HG02870 (cell line): ENCODE data around the gene STEAP2.

ENCODE experiments used
- ATAC-seq: cut with Tn5 transposase; IDR thresholded peaks from one replicate; pipeline ENCODE4 v1.9.1; 2021; ENCODE audit warnings: mild to moderate bottlenecking, moderate library complexity; ENCODE audit not compliant: unreplicated experiment

Gene STEAP2

DNA sequence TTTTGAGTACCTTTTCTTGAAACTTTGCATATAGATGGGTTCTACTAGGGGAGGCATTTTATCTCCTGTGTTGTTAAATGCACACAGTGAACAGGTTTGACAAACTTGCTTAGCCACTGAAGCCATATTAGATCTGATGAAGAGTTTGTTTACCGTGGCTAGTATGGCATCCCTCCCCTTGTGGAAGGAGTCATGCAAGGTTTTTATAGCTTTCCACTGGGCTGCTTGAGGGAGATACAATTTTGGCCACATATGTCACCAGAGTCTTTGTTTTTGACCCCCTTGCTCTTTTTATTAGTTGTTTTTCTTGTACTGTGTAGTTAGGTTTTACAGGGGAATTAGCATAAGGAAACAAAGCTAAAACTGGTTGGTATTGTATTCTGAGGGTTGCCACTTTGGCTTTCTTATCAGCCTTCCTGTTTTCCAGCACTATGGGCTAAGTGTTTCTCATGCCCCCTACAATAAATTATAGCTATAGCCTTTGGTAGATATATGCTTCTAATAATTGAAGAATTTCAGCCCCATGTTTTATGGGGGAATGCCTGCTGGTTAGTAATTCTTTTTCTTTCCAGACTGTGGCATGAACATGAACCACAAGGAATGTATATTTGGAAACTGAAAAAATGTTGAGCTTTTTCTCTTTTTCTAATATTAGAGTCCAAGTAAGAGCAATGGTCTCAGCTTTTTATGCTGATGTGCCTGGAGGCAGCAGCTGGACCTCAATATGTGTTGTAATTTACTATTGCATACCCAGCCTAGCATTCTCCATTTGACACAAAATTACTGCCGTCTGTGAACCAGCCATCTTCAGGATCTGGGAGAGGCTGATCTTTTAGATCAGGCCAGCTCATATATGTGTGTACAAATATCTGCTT is 18.4 kb upstream of the STEAP2 start:
- no peak for ATAC-seq

- no peak for ATAC-seq
Observed at GRCh38 chr7:90194911-90195809, 16.4 kb upstream of the STEAP2 start.

DNA sequence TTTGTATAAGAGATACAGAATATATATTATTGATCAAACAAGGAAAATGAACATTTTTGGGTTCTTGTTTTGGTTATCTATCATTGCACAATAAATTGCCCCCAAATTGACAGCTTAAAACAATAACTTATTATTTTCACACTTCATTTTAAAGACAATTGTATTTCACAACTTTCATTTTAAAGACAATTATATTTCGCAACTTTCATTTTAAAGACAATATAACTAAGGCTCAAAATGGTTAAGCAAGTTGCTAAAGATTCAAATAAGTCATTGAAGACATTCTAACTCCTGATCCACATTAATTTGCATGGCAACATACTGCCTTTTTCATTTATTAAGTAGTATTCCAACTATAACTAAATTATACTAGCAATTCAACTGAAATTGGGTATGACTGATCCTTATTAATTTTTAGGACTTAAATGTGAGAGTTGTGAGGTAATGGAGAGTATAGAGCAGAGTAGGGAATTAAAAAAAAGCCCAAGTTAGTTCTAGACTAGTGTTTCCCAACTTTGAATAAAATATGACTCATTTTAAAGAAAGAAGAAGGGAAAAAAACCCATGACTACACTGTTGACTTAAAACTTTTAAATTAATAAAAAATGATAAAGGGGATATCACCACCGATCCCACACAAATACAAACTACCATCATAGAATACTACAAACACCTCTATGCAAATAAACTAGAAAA is 9.9 kb upstream of the STEAP2 start:
- no peak for ATAC-seq

- no peak for ATAC-seq
Observed at GRCh38 chr7:90207956-90208355, 3.6 kb upstream of the STEAP2 start.

DNA sequence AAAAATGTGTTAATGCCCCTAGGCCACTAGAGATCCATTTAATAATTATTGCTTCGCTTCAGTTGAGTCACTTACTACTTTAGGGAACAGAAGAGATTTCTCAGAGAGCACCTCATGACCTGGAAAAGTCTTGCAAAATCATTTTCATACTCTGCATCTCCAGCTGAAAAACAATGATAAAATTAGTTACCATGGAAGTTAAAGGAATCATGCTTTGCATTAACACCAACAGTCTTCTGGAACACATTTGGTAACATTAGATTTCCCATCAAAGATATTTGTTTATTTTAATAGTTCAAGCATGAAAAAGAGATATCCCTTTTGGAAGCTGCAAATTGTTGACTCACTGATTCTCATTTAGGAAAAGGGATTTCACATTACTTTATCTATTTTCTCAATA is 1.8 kb upstream of the STEAP2 start:
- no peak for ATAC-seq

DNA sequence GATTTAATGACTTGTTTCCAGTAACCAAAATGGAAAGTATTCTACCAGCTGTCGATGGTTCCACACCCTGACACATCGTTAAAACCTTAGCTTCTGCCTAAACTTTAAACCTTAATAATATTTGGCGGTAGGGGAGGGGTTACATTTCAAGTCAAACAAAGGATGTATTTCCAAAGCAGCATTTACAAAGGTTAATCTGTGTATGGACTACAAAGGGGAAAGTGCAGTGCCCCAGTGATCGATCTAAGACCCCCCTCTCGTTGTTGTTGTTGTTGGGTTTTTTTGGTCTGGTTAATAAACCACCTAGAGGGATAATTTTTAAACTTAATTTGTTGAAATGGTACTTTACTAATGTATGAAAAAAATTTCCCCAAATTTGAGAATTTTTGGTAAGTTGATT is 1.1 kb upstream of the STEAP2 start:
- no peak for ATAC-seq

GRCh38 chr7:90210981-90211380 is 559 bp upstream of the STEAP2 start:
- no peak for ATAC-seq

- ATAC-seq, result no peak
Observed at GRCh38 chr7:90212149-90212495, 582 bp downstream of the STEAP2 start.

DNA sequence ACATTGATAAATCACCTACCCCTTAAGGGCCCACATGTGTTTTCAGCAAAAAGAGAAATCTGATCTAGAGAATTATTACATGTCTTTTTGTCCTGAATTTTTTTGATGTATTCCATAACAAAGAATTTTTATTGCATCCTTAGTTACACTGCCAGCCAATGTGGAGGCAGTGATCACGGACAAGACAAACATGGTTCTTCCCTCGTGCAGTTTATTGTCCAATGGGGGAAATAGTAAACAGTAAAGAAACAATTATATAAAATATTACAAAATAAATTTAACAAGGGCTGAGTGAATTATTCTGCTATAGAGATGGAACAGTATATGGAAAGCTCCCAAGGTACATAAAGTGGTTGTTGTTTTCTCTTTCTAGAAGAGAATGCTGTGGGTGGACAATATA is 2.0 kb downstream of the STEAP2 start:
- ATAC-seq, result no peak

- no peak for ATAC-seq
Observed at GRCh38 chr7:90216080-90216674, 4.6 kb downstream of the STEAP2 start.

GRCh38 chr7:90216771-90217170 is 5.2 kb downstream of the STEAP2 start:
- ATAC-seq, result no peak

GRCh38 chr7:90222390-90222789 is 10.8 kb downstream of the STEAP2 start:
- no peak for ATAC-seq

DNA sequence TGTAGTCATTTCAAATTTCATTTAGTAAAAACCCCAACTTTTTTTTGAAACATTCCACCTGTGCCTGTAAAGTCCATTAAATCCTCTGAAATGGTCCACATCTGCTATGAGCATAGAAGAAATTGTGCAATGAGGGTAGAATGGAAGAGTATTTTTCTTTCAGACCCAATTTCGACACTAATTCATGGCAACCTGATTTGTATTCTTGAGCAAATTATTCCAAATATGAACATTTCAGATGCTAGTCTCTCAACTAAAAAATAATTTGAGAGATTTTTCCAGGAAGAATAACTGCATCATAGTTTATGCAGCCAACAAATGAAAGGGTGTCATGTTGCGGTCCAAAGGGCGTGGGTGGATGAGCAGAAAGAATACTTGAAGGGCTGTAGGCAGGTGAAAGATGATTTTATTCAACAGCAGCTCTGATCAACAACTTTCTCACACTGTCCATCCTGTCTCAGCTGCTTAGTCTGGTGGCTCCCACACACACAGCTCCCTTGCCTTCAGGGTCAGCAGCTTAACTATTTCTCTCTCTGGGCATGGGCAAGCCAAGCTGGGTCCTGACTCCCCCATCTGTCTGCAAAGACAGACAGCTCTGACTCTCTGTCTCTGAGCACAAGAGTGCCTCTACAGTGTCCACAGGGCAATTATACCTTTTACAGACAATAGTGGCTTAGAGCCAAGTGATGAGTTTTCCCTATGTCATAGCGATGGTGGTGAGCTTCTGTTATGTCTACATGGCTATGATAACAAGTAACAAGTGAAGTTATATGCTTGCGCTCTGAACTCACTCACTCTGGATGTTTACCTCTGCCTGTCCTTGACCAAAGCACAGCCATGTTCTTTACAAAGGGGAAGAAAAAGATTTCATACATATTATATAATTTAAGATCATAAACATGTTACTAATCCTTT is 11.5 kb downstream of the STEAP2 start:
- ATAC-seq, result no peak

DNA sequence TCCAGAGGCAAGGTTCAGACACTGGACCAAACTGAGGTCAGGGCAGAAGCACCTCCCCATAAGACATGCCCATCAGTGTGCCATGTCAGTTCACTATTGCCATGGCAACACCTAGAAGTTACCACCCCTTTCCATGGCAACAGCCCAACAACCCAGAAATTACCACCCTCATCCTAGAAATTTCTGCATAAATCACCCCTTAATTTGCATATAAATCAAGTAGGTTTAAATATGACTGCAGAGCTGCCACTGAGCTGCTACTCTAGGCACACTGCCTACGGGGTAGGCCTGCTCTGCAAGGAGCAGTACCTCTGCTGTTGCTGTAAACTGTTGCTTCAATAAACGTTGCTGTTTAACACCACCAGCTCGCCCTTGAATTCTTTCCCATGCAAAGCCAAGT is 12.7 kb downstream of the STEAP2 start:
- no peak for ATAC-seq

- ATAC-seq, result no peak
Observed at GRCh38 chr7:90225181-90225580, 13.6 kb downstream of the STEAP2 start.

- ATAC-seq, result no peak
Observed at GRCh38 chr7:90225601-90226000, 14.1 kb downstream of the STEAP2 start.

DNA sequence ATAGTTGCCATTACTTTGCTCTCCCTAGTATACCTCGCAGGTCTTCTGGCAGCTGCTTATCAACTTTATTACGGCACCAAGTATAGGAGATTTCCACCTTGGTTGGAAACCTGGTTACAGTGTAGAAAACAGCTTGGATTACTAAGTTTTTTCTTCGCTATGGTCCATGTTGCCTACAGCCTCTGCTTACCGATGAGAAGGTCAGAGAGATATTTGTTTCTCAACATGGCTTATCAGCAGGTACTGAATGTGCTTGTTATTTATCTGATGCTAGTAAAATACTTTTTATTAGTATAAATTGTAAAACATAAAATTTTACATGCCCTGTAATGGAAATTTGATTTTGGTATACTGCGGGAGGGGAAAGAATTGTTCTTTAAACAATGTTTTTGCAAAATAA is 15.7 kb downstream of the STEAP2 start:
- no peak for ATAC-seq

DNA sequence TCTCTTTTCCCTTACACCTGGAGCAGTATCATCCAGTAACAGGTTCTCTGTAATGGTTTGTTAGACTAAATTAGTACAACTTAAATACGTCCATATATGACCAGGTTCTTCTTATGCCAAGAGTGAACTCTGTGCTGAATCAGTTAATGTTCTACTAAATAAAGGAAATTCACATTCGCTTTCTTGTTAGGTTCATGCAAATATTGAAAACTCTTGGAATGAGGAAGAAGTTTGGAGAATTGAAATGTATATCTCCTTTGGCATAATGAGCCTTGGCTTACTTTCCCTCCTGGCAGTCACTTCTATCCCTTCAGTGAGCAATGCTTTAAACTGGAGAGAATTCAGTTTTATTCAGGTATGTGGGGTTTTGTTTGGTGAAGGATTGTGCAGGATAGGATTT is 18.1 kb downstream of the STEAP2 start:
- ATAC-seq, result no peak

GRCh38 chr7:90230834-90231233 is 19.3 kb downstream of the STEAP2 start:
- no peak for ATAC-seq

- no peak for ATAC-seq
Observed at GRCh38 chr7:90231304-90231703, 19.8 kb downstream of the STEAP2 start.
